ENCODE data around the gene LINC00305. TPM values are rescaled to one million over a fixed set of nuclear protein-coding genes. Genes with fewer than 3 reads are reported as not detected.

Gene LINC00305
- total and polyA plus RNA-seq, 2 of the 13 experiments (the other 11 are each of a cell fraction or from before 2014, with no cell fraction given): not detected

GRCh38 chr18:64132871-64133270, 16.0 kb downstream of the LINC00305 start:
- Histone ChIP-seq H2AFZ (ENCODE audit: low read length) (no peak overlapping the region), H3K4me2 (ENCODE audit: low read depth, low read length) (no peak overlapping the region), H3K36me3 (replicated peaks in 1 of 2; ENCODE audit: control insufficient read depth in 1 of 2, insufficient read depth in 2 of 2, low read length in 2 of 2) (no peaks in the 10 kb centered on the region), H3K9me3 (ENCODE audit: low read length) (no peaks in the 10 kb centered on the region), H3K4me3 (replicated peaks in 1 of 3; ENCODE audit: insufficient read depth in 1 of 3, low read depth in 2 of 3, low read length in 3 of 3) (no peak overlapping the region), H4K20me1 (ENCODE audit: insufficient read depth, low read length) (no peaks in the 10 kb centered on the region), H3K27me3 (ENCODE audit: control insufficient read depth in 1 of 2, insufficient read depth in 2 of 2, low read length in 2 of 2) (no peaks in the 10 kb centered on the region; a peak in 1 of 5 replicates), H3K27ac (ENCODE audit: extremely low read length, insufficient read depth, low read length) (no peak overlapping the region), H3K9ac (ENCODE audit: insufficient read depth, low read depth, low read length) (no peak overlapping the region), H3K79me2 (ENCODE audit: insufficient read depth, low read length) (no peaks in the 10 kb centered on the region), H3K4me1 (ENCODE audit: insufficient read depth, low read length) (no peaks in the 10 kb centered on the region)
- WGBS (ENCODE audit: low lambda C conversion rate): 0% methylated on average over 2 of the region's 2 CpGs
- in situ Hi-C loops (cut with HindIII; ENCODE audit: extremely low pct_ligation_motif_present, low pct_unique_long_range_greater_than_20kb) (no loop called here), intact Hi-C loops (cut with micrococcal nuclease; ENCODE audit: unreplicated experiment) (no loop called here)
- CTCF ChIA-PET (ENCODE audit: low intra/inter-chr PET ratio, low total read pairs): no interaction called here
- TF ChIP-seq ARID5B (CRISPR knock-in tag; IDR thresholded peaks at IDR 0.05): no peak
- TF ChIP-seq ZNF468 (CRISPR knock-in tag; IDR thresholded peaks at IDR 0.05): no peak
- TF ChIP-seq SMAD3 (CRISPR knock-in tag; IDR thresholded peaks at IDR 0.05): no peak
- no peak for TF ChIP-seq ZUFSP (CRISPR knock-in tag; IDR thresholded peaks at IDR 0.05; ENCODE audit: borderline replicate concordance)
- no peak for TF ChIP-seq MXI1 (IDR thresholded peaks at IDR 0.05; ENCODE audit: borderline replicate concordance, low read depth, low read length)
- TF ChIP-seq MAFK (conservative IDR thresholded peaks at IDR 0.05 in 1 of 2, IDR thresholded peaks at IDR 0.05 in 1 of 2; ENCODE audit: low read length in 2 of 2): no peak
- no peak for TF ChIP-seq NR1H2 (CRISPR knock-in tag; IDR thresholded peaks at IDR 0.05; ENCODE audit: borderline replicate concordance, low read depth)
- TF ChIP-seq IRF2 (CRISPR knock-in tag; IDR thresholded peaks at IDR 0.05): no peak
- no peak for TF ChIP-seq ZNF580 (CRISPR knock-in tag; IDR thresholded peaks at IDR 0.05; ENCODE audit: borderline replicate concordance, low read depth)
- no peak for TF ChIP-seq KMT2A (CRISPR knock-in tag; IDR thresholded peaks at IDR 0.05)
- no peak for TF ChIP-seq TFE3 (CRISPR knock-in tag; IDR thresholded peaks at IDR 0.05)
- TF ChIP-seq ZNF329 (CRISPR knock-in tag; IDR thresholded peaks at IDR 0.05; ENCODE audit: low read depth): no peak
- TF ChIP-seq MTA3 (CRISPR knock-in tag; IDR thresholded peaks at IDR 0.05): no peak
- no peak for TF ChIP-seq MTERF4 (CRISPR knock-in tag; IDR thresholded peaks at IDR 0.05)
- no peak for TF ChIP-seq CAMTA2 (CRISPR knock-in tag; IDR thresholded peaks at IDR 0.05; ENCODE audit: borderline replicate concordance)
- ATAC-seq (no peak), FAIRE-seq (no peak), DNase-seq (ENCODE audit: low spot score) (no peak)
- no TSS peak for BruUV-seq (replicated peaks)
- POLR2A ChIA-PET: no interaction called here
